Left hindlimb (tissue), 1 donor: ENCODE data around the gene SLC16A3.

Source experiments
- DNase-seq: peaks from one replicate; pipeline ENCODE4 v3.0.0-alpha.2; 2018

SLC16A3 gene

GRCh38 chr17:82287868-82288801, 59.3 kb downstream of the SLC16A3 start:
- no peak for DNase-seq
